Mammary microvascular endothelial cell (primary cell): Measurements from ENCODE around the gene ALG1L2. TPM values are rescaled to one million over a fixed set of nuclear protein-coding genes. Genes with fewer than 3 reads are reported as not detected.

ENCODE experiments used
- total RNA-seq: library from RNA; depleted of rRNA; stranded (reverse); fragments of >200 nt; gene quantifications from 2 replicates; pipeline ENCODE4 v1.2.3, GENCODE V29; 2015

The ALG1L2 gene, protein sequence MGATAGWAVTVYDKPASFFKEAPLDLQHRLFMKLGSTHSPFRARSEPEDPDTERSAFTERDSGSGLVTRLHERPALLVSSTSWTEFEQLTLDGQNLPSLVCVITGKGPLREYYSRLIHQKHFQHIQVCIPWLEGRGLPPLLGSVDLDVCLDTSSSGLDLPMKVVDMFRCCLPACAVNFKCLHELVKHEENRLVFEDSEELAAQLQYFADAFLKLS
- total RNA-seq = not detected in 2 replicates

DNA sequence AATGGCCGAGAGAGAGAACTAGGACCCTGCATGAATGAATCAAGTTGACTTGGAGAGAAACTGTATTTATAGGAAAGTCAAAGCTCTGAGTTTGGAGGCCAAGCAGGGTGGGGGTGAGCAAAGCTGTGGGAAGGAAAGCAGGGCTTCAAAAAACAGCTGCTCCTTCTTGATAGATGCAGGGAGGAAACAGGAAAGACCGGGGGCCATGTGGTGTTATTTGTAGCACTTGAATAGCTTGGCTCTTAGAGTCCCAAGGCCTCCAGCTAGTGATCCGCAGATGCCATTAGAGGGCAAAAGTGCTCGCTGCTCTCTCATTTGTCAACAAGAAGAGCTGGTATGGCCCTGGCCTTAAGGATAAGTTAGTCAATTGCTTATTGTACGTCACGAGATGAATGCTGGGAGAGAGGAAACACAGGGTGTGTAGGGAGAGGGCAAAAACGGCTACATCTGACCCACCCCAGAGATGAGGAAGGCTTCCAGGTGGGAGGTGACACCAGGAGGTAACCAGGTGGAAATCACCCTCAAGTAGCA lies at the start of gene ALG1L2:
ALG1L2 (plus strand) TSS at position 481 of the 531 bp plus-strand sequence. CDS start 186 bp downstream, outside the sequence.

Other genes with a start within 250 kb of the ALG1L2 start
- 8.1 and 13.9 TPM in 2 replicates for gene TMCC1, start 188.1 kb upstream of the ALG1L2 start, total RNA-seq
- not detected in 2 replicates for gene TRH, start 107.1 kb upstream of the ALG1L2 start, total RNA-seq